ENCODE data around the gene NF1.
"Not testable (repeated sequence)": the region's sequence is repeated elsewhere in the genome, so short reads cannot be mapped to it uniquely, and the experiment has no call there.

The NF1 gene

DNA sequence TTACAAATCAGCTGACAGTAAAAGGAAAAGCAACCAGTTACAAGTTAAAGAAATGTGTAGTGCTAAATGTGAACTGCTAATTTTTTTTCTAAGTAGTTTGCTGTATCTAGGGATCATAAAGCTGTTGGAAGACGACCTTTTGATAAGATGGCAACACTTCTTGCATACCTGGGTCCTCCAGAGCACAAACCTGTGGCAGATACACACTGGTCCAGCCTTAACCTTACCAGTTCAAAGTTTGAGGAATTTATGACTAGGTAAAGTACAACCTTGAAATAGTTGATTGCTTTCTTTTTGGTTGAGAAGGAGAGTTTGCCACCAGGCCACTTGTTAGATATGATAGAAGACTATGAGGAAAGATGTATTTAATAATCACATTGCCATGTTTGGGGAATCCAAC lies 166.8 kb downstream of the NF1 start:
- TF ChIP-seq CTCF (conservative IDR thresholded peaks at IDR 0.05; ENCODE audit: low read depth, low read length), result no peak
- Histone ChIP-seq H3K4me1 (ENCODE audit: low read depth, poor library complexity, severe bottlenecking) (peaks cover 6% of the 10 kb centered on the region), H3K4me2 (no peak overlapping the region), H3K4me3 (IDR thresholded peaks at IDR 0.05; ENCODE audit: insufficient read depth, low read depth, low read length) (no peak overlapping the region), H3K79me2 (ENCODE audit: insufficient read depth, low read depth) (no peaks in the 10 kb centered on the region), H3K27ac (no peak overlapping the region), H2AFZ (ENCODE audit: low read depth) (no peak overlapping the region), H3K9ac (no peak overlapping the region), H3K27me3 (ENCODE audit: insufficient read depth, low read depth) (no peaks in the 10 kb centered on the region), H3K36me3 (ENCODE audit: insufficient read depth) (no peaks in the 10 kb centered on the region; the same call in 1 of the 2 replicates), H4K20me1 (ENCODE audit: insufficient read depth) (no peaks in the 10 kb centered on the region)

DNA sequence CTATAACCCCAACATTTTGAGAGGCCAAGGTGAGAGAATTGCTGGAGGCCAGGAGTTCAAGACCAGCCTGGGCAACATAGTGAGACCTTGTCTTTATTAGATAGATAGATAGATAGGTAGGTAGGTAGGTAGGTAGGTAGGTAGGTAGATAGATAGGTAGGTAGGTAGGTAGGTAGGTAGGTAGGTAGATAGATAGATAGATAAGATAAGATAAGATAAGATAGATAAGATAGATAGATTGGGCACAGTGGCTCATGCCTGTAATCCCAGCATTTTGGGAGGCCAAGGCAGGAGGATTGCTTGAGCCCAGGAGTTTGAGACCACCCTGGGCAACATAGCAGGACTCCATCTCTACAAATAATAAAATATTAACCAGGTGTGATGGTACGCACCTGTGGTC lies 168.1 kb downstream of the NF1 start:
- not testable (repeated sequence) for H3K79me2 ChIP-seq (ENCODE audit: insufficient read depth, low read depth); H3K27me3 ChIP-seq (ENCODE audit: insufficient read depth, low read depth); H3K4me1 ChIP-seq (ENCODE audit: low read depth, poor library complexity, severe bottlenecking); H2AFZ ChIP-seq (ENCODE audit: low read depth); H3K4me3 ChIP-seq (IDR thresholded peaks at IDR 0.05; ENCODE audit: insufficient read depth, low read depth, low read length); H3K27ac ChIP-seq; H3K4me2 ChIP-seq; H4K20me1 ChIP-seq (ENCODE audit: insufficient read depth); H3K9ac ChIP-seq; H3K36me3 ChIP-seq (ENCODE audit: insufficient read depth)

DNA sequence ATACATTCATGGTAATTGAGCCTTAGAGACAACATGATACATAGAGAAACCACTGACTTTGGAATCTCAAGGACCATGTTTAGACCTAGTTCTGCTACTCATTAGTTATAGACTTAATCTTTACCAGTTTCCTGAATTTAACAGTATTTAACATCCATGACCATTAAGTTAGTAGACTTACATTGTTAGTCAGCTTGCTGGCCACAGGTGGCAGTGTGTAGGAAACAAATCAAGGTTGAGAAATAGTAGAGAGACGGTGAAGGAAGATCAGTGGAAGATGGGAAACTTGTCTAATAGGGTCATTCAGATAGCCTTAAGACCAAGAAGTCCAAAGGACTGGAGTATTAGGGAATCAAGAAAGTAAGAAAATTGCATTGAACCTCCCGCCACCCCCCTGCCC lies 171.3 kb downstream of the NF1 start:
- Histone ChIP-seq H2AFZ (ENCODE audit: low read depth) (no peak overlapping the region), H3K36me3 (ENCODE audit: insufficient read depth) (no peaks in the 10 kb centered on the region), H3K9ac (no peak overlapping the region), H4K20me1 (ENCODE audit: insufficient read depth) (no peaks in the 10 kb centered on the region), H3K4me1 (ENCODE audit: low read depth, poor library complexity, severe bottlenecking) (no peaks in the 10 kb centered on the region), H3K27ac (no peak overlapping the region), H3K4me2 (no peak overlapping the region), H3K27me3 (ENCODE audit: insufficient read depth, low read depth) (no peaks in the 10 kb centered on the region), H3K4me3 (IDR thresholded peaks at IDR 0.05; ENCODE audit: insufficient read depth, low read depth, low read length) (no peak overlapping the region), H3K79me2 (ENCODE audit: insufficient read depth, low read depth) (no peaks in the 10 kb centered on the region)
- TF ChIP-seq CTCF (conservative IDR thresholded peaks at IDR 0.05; ENCODE audit: low read depth, low read length), result peak; percentile 43; the same call in 1 of the 2 replicates

DNA sequence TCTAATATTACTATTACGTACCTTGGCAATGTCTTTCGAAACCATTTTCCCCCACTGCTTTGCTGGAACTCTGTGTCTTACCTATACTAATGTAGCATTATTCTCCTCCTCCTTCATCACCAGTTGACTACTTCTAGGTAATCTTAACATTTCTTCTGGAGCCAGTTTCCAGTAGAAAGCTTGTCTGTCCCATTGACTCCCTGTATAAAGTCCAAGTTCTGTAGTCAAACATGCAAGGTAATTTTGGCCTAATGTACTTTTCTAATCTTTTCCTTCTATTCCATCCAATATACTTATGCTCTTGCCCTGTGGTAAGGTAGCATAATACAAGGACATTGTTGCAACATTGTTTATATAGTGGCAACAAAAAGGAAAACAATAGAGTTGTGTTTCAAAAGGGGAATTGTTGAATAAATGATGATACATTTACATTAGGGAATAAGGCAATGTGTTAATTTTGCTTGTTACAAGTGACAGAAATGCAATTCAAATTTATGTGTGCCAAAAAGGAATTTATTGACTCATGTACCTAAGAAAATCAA lies 174.3 kb downstream of the NF1 start:
- Histone ChIP-seq H3K27ac (no peak overlapping the region), H3K4me1 (ENCODE audit: low read depth, poor library complexity, severe bottlenecking) (no peaks in the 10 kb centered on the region), H2AFZ (ENCODE audit: low read depth) (no peak overlapping the region), H3K9ac (no peak overlapping the region), H4K20me1 (ENCODE audit: insufficient read depth) (no peaks in the 10 kb centered on the region), H3K79me2 (ENCODE audit: insufficient read depth, low read depth) (no peaks in the 10 kb centered on the region), H3K36me3 (ENCODE audit: insufficient read depth) (no peaks in the 10 kb centered on the region), H3K4me2 (no peak overlapping the region), H3K27me3 (ENCODE audit: insufficient read depth, low read depth) (no peaks in the 10 kb centered on the region), H3K4me3 (IDR thresholded peaks at IDR 0.05; ENCODE audit: insufficient read depth, low read depth, low read length) (no peak overlapping the region)
- no peak for TF ChIP-seq CTCF (conservative IDR thresholded peaks at IDR 0.05; ENCODE audit: low read depth, low read length)

- no peak for TF ChIP-seq CTCF (conservative IDR thresholded peaks at IDR 0.05; ENCODE audit: low read depth, low read length)
- no peaks in the 10 kb centered on the region for H4K20me1 ChIP-seq (ENCODE audit: insufficient read depth)
- H3K27me3 ChIP-seq (ENCODE audit: insufficient read depth, low read depth), result no peaks in the 10 kb centered on the region
- no peak overlapping the region for H3K9ac ChIP-seq
- no peak overlapping the region for H3K27ac ChIP-seq
- H3K4me3 ChIP-seq (IDR thresholded peaks at IDR 0.05; ENCODE audit: insufficient read depth, low read depth, low read length), result no peak overlapping the region
- no peak overlapping the region for H2AFZ ChIP-seq (ENCODE audit: low read depth)
- H3K79me2 ChIP-seq (ENCODE audit: insufficient read depth, low read depth), result no peaks in the 10 kb centered on the region
- H3K36me3 ChIP-seq (ENCODE audit: insufficient read depth), result no peaks in the 10 kb centered on the region
- no peak overlapping the region for H3K4me2 ChIP-seq
- H3K4me1 ChIP-seq (ENCODE audit: low read depth, poor library complexity, severe bottlenecking), result no peaks in the 10 kb centered on the region
Measured at GRCh38 chr17:31269578-31269983, 174.8 kb downstream of the NF1 start.
